KMS-11 (cell line): ENCODE data around the gene EDEM3.

Source experiments
- H2AFZ ChIP-seq: fragments of 200-600 bp; sonication (generic); 2 replicates; pipeline ENCODE4 v1.6.1; 2016; ENCODE audit warnings: antibody characterized with exemption, mixed run types, low read depth
- H3K27ac ChIP-seq: fragments of 200-600 bp; sonication (generic); 2 replicates; pipeline ENCODE4 v1.6.1; 2016; ENCODE audit warnings: mild to moderate bottlenecking, mixed run types
- H3K27me3 ChIP-seq: fragments of 200-600 bp; sonication (generic); 2 replicates; pipeline ENCODE4 v1.6.1; 2017; ENCODE audit warnings: mild to moderate bottlenecking, low read depth, mixed run types, moderate library complexity; ENCODE audit not compliant: insufficient read depth
- H3K36me3 ChIP-seq: fragments of 200-600 bp; sonication (generic); 2 replicates; pipeline ENCODE4 v1.6.1; 2017; ENCODE audit warnings: mild to moderate bottlenecking, mixed run types; ENCODE audit not compliant: insufficient read depth
- H3K4me1 ChIP-seq: fragments of 200-600 bp; sonication (generic); 2 replicates; pipeline ENCODE4 v1.6.1; 2016; ENCODE audit warnings: mild to moderate bottlenecking, low read depth, mixed run types; ENCODE audit not compliant: poor library complexity, severe bottlenecking
- H3K4me2 ChIP-seq: fragments of 200-600 bp; sonication (generic); 2 replicates; pipeline ENCODE4 v1.7.0; 2016; ENCODE audit warnings: mild to moderate bottlenecking, mixed run types
- H3K4me3 ChIP-seq: fragments of 200-600 bp; sonication (generic); IDR thresholded peaks from 2 replicates; pipeline ENCODE4 v1.6.1; 2017; ENCODE audit warnings: low read depth, low read length, mixed read lengths; ENCODE audit not compliant: insufficient read depth
- H3K79me2 ChIP-seq: fragments of 200-600 bp; sonication (generic); 2 replicates; pipeline ENCODE4 v1.6.1; 2016; ENCODE audit warnings: low read depth, mixed run types; ENCODE audit not compliant: insufficient read depth
- H3K9ac ChIP-seq: fragments of 200-600 bp; sonication (generic); 2 replicates; pipeline ENCODE4 v1.6.1; 2016; ENCODE audit warnings: mild to moderate bottlenecking, mixed run types
- H4K20me1 ChIP-seq: fragments of 200-600 bp; sonication (generic); 2 replicates; pipeline ENCODE4 v1.6.1; 2016; ENCODE audit warnings: mild to moderate bottlenecking, mixed run types; ENCODE audit not compliant: insufficient read depth
- TF ChIP-seq, protein P1 (sequence below): fragments of 200-600 bp; sonication (generic); conservative IDR thresholded peaks from 2 replicates; pipeline ENCODE4 v1.6.1; 2017; ENCODE audit warnings: low read depth, mild to moderate bottlenecking, antibody characterized with exemption, low read length, moderate library complexity, mixed read lengths

The EDEM3 gene

DNA sequence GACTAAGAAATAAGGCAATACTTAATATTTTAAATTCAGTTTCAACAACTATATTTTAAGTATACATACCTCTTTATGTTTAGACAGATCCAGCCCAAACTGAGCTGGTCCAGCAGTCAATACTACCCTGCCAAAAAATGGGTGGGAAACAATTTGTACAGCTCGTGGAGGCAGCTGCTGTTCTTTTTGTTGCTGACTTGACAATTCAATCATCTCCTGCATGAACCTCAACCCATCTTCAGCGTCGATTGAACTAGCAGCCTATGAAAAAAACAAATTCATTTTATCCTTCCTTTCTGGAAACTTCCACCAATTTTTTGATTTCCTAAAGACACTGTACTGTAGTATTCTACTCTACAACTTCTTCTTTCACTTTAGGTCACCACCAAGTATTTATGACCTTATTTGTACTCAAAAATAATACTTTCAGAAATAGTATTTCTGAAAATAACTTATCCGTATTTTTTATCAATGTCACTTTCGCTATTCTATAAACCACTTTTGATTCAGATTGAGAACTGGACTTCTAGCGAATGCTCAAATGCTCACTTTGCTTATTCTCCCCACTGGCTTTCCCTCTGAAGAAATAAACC is 46.5 kb downstream of the EDEM3 start:
- no peak overlapping the region for H2AFZ ChIP-seq
- no peaks in the 10 kb centered on the region for H4K20me1 ChIP-seq
- peaks cover 59% of the 10 kb centered on the region; the same call in 1 of the 2 replicates for H3K36me3 ChIP-seq
- peaks cover 18% of the 10 kb centered on the region for H3K4me1 ChIP-seq
- no peak overlapping the region for H3K4me2 ChIP-seq
- no peak overlapping the region for H3K9ac ChIP-seq
- H3K27ac ChIP-seq = no peak overlapping the region
- H3K79me2 ChIP-seq = peaks cover 5% of the 10 kb centered on the region; the same call in 1 of the 2 replicates
- H3K27me3 ChIP-seq = no peaks in the 10 kb centered on the region
- TF ChIP-seq, protein P1, sequence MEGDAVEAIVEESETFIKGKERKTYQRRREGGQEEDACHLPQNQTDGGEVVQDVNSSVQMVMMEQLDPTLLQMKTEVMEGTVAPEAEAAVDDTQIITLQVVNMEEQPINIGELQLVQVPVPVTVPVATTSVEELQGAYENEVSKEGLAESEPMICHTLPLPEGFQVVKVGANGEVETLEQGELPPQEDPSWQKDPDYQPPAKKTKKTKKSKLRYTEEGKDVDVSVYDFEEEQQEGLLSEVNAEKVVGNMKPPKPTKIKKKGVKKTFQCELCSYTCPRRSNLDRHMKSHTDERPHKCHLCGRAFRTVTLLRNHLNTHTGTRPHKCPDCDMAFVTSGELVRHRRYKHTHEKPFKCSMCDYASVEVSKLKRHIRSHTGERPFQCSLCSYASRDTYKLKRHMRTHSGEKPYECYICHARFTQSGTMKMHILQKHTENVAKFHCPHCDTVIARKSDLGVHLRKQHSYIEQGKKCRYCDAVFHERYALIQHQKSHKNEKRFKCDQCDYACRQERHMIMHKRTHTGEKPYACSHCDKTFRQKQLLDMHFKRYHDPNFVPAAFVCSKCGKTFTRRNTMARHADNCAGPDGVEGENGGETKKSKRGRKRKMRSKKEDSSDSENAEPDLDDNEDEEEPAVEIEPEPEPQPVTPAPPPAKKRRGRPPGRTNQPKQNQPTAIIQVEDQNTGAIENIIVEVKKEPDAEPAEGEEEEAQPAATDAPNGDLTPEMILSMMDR = no peak
- no peak overlapping the region for H3K4me3 ChIP-seq

DNA sequence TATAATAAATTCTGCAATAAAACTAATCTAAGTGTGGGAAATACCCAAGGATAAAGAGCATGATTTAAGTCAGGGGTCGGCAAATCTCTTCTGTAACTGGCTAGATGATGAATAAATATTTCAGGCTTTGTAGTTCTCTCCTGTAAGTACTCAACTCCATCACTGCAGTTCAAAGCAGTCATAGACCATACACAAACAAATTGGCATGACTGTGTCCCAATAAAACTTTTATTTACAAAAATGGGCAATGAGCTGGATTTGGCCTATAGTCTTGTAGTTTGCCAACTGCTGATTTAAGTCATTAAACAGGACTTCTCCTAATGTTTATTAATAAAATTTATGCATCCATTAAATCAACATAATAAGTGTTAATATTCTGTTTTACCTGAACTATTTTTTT is 49.4 kb downstream of the EDEM3 start:
- Histone ChIP-seq H3K79me2 (peaks cover 11% of the 10 kb centered on the region; the same call in 1 of the 2 replicates), H3K4me2 (no peak overlapping the region), H4K20me1 (no peaks in the 10 kb centered on the region), H3K27ac (no peak overlapping the region), H3K36me3 (peaks cover 51% of the 10 kb centered on the region; the same call in 1 of the 2 replicates), H3K4me3 (no peak overlapping the region), H3K4me1 (peaks cover 37% of the 10 kb centered on the region), H2AFZ (no peak overlapping the region), H3K27me3 (no peaks in the 10 kb centered on the region), H3K9ac (no peak overlapping the region)
- TF ChIP-seq, protein P1 = no peak

DNA sequence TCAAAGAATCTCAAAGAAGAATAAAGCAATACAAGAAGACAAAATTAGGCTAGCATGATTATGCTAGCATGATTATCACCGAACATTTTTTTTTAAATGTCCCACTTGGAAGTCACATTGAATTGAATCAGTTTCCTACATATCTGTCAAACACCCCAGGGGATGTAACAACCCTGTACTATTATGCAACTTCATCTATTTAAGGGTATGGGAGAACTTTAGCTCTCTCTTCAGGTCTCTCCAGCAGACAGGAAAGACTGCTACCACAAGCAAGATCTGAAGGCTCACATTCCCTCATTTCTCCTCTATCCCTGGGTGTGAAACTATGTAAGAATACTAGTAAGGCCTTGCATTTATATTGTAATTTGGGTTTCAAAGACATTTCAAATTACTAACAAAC is 52.8 kb downstream of the EDEM3 start:
- TF ChIP-seq, protein P1 = no peak
- Histone ChIP-seq H3K27me3 (no peaks in the 10 kb centered on the region), H3K79me2 (peaks cover 10% of the 10 kb centered on the region; the same call in 1 of the 2 replicates), H3K27ac (no peak overlapping the region), H3K4me2 (no peak overlapping the region), H3K9ac (no peak overlapping the region), H3K4me3 (no peak overlapping the region), H3K4me1 (peaks cover 33% of the 10 kb centered on the region), H4K20me1 (no peaks in the 10 kb centered on the region), H3K36me3 (peaks cover 28% of the 10 kb centered on the region; the same call in 1 of the 2 replicates), H2AFZ (no peak overlapping the region)

DNA sequence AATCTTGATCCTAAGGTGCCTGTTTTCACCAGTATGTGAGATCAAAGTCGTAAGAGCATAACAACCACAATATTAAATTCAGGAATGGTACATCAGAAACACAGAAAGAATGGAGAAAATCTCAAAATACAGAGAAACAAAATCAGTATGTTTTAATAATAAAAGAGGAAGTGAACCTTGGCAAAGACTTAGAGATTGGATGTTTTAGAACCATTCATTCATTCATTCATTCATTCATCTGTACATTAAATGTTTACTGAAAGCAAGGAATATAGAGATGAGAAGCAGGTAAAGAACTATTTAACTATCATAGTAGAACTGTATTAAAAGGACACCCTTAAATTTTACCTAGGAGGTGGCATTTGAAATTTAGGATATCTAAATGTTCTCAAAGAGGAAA is 55.7 kb downstream of the EDEM3 start:
- TF ChIP-seq, protein P1 = no peak
- no peak overlapping the region for H2AFZ ChIP-seq
- H3K4me3 ChIP-seq = no peak overlapping the region
- peaks cover 33% of the 10 kb centered on the region for H3K4me1 ChIP-seq
- H3K27ac ChIP-seq = no peak overlapping the region
- H3K27me3 ChIP-seq = no peaks in the 10 kb centered on the region
- peaks cover 21% of the 10 kb centered on the region; the same call in 1 of the 2 replicates for H3K36me3 ChIP-seq
- peaks cover 10% of the 10 kb centered on the region; the same call in 1 of the 2 replicates for H3K79me2 ChIP-seq
- H4K20me1 ChIP-seq = no peaks in the 10 kb centered on the region
- H3K4me2 ChIP-seq = no peak overlapping the region
- no peak overlapping the region for H3K9ac ChIP-seq
